Dedifferentiated amniotic fluid mesenchymal stem cell (primary cell): ENCODE results near the gene SEMA5A.

Source experiments
- DNase-seq: peaks from one replicate; pipeline ENCODE4 v3.0.0-alpha.2; 2016; ENCODE audit errors: extremely low spot score

SEMA5A gene

DNA sequence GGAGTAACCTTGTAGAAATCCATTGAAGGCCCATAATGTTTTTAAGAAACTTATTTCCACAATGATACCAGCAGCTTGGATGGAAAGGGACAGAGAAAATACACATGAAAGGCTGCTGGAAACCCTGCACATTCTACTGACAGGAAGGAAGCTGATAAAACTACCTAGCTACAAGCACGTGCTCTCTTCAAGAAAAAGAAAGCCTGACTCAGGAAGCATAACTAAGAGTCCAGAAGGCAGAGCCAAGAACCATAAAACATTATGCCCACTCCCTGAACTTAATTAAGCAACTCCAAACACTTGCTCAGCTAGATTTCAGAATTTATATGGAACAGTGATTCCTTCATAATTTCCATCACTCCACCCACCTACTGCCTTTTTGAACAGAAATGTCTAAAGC is 430.8 kb downstream of the SEMA5A start:
- DNase-seq, result no peak

DNA sequence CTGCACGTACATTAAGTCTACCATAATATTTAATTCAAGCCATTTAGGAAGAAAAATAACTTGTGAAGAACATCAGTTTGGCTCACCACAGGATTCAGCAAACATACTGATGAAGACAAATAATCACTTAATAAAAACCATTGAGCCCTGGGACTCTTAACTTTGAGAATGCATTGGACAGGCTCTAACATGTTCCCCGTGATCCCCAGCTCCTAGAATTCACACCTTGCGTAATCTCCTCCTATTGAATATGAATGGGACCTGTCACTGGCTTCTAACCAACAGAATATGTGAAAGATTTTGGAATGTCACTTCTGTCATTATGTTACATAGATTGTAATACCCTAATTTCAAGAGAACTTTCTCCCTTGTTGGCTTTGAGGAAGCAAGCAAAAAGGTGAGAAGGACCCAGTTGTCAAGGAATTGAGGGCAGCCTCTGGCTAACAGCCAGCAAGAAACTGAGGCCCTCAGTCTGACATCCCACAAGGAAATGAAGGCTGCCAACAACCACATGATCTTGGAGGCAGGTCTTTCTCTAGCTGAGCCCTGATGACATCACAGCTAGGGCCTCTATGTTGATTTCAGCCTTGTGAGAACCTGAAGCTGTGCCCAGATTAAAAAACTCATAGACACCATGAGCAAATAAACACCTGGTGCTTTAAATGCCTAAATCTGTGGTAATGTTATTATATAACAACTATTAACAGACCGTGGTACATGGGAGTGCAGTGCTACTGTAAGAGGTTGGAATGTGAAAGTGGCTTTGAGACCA is 433.2 kb downstream of the SEMA5A start:
- DNase-seq, result no peak

DNA sequence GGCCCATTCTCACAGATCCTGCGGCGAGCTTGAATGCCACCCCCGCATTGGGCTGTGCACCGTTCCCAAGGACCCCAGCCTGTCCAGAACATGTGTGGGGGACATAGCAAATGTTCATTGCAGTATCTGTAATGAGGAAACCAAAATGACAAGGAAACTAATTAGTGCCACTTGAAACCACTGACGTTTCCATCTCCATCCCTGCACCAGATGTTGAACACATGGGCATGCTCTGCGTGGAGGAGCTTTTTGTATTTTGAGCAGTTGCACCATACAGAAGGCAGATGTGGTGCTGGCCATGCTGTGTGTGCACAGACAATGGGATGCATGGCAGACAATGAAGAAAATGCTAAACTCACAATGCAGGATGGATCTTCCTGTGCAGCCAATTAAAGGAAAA is 437.7 kb downstream of the SEMA5A start:
- DNase-seq, result no peak

DNA sequence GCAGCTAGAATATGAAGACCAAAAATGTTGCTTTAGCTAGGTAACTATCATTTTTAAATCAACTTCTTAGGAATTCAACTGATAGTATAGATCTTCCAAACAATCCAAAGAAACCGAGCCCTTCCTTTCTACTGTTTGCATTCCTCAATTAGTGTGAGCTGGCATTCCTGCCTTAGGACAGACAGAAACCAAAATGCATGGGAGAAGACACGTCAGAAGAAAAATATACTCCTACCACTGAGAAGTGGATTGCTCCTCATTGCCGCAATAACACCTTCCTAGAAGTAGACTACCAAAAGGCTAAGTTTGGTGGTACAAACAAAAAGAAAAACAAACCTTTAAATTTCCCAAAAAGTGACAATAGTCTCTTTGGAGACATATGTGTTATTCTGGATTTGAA is 440.0 kb downstream of the SEMA5A start:
- DNase-seq, result peak; percentile 68

DNA sequence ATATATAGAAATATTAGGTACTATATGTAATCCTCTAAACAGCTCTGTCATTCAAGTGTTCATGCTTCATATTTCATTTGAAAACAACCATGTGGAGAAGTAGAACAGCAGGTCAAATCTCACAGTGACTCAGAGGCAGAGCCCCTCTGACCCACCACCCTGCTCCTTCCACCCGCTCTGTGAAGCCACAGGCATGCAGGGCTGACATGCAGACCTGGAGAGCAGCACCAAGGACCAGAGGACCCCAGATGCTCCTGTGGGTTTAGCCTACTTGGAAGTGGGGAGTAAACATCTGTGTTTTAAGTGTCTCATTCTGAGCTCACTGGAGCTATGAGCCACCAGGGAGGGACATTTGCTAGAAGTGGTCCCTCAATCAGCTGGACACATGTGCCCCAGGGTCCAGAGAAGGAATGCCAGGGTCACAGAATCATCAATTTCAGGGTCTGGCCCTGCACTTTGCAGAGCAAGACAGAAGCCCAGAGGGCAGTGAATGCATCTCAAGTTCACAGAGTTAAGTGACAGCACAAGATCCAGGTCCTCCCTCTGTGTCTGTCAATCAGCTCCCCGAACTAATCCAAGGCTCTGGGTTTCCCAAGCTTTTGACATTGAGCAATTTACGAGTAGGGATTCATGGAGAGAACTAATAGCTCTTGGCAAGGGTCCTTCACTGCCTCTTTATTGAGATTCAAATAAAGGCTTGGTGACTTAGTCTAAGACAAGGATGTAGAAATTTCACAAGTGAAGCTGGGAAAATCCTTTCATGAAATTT is 441.1 kb downstream of the SEMA5A start:
- DNase-seq, result no peak

DNA sequence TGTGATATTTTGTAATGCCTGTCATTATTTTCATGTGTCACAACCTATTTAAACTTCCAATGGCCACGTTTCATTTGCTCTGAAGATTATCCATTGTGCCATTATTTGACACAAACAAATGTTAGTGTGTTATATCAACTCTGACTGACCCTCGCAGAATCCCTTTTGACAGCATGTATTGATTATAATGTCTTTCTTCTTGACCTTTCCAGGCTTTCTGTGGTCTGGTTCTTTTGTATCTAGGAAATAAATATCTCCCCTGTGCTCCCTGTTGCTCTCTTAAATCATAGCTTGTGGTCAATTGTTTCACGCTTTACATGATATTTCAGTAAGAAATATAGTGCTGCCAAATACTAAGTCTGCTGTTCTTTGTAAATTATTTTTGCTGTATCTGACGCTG is 442.6 kb downstream of the SEMA5A start:
- DNase-seq, result no peak

DNA sequence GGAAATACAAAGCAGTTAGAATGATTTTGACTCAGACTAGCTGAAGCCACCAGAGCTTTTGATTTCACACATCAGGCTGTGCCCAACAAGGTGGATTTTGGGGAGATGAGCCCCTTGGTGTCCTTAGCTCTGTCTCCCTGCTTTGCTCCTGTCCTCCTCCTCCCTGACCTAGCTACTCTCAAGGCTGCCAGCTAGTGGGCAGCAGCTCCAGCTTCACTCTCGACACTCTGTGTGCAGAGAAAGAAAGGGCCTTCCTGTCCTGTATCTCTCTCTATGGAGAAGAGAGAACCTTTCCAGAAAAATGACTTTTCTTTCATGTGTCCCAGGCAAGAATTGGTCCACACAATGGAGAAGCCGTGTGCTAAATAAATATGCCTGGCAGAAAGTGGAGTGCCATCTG is 446.2 kb downstream of the SEMA5A start:
- DNase-seq, result no peak

DNA sequence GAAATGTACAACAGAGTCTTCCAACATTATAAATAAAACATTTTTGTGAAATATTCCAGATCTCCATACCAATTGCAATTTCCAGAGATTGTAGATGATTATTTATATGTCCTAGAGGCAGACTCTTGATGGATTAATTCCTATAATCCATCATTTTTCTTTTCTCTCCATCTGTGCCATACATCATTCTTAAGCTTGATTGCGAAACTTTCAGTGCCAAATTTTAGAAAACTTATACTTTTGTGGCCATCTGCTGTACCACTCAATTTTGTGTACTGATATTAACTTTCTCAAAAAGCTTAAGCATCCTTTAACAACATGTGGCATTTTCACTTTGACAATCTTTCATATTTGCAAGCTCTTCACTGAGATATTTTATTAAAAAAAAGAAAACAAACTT is 446.9 kb downstream of the SEMA5A start:
- no peak for DNase-seq

DNA sequence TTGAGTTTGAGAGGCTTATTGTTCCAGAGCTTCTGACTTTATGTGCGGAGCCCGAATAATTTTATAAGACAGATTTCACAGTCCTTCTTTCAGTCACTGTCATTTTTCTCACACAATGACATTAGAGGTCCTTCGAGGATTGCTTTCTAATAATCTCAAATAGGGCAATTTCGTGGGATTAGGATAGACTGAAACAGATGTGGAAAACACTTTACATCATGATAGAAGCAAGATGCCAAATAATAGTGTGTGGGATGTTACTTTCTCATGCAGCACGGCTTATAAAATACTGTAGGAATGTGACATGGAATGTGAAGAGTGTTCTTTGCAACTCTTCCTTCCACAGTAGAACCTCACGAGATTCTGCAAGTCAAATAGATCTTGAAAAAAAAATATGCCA is 451.3 kb downstream of the SEMA5A start:
- DNase-seq, result peak; percentile 33

DNA sequence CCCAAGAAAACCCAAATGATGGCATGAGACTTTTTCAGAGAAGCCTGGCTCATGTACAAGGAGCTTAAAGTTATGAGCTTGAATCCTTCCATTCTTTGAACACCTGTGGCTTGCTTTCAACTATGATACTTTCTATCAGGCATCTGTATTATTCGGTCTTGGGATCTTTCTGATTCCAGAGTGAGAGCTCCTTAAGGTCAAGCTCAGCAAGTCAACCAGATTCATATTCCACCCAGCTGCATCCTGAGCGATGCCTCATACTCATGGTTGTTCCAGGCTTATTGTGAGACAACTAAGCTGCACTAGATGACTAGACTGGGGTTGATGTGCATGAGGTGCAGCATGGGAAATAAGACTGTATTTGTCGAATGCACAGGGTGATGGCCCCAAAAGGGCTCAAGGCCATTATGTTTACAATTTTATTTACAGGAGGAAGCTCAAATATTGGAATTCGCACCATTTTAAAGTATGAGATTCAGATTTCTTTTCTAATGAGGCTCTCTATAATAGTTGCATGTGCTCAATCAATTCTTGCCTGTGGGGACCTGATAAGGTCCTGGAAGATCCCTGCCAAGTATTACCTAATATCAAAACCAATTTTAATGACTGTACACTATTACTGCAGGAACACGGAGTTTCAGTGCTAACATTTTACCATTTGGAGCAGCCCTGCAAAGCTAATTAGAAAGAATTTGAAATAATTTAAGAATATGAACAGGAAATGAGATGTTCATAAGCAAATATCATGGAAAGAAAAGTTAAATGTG is 453.8 kb downstream of the SEMA5A start:
- no peak for DNase-seq

DNA sequence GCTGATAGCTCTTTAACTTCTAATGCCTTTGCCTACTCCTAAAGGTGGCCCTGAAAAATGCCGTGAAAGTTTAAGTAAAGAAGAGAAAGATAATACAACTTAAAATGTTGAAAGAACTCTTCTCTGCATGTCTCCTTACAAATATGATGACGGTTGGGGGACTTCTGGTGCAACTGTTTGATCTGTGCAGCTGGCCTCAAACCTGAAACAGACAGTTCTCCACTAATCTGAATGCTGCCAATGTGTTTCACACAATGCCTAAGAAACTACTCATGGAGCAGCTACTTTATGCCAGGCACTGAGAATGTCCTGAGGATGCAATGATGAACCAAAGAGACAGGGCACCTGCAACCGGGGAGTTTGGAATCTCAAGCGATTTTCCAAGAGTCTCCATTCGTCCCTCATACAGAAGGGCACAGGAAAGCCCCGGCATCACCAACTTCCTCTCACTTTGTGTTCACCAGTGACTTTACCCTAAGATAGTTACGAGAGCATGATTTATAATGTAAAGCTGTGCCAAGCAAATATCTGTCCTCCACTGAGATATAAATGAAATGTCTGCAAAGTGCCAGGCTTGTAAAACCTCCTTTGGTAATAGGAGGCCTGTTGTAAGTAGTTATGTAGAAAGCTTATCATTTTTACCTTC is 455.4 kb downstream of the SEMA5A start:
- no peak for DNase-seq

DNA sequence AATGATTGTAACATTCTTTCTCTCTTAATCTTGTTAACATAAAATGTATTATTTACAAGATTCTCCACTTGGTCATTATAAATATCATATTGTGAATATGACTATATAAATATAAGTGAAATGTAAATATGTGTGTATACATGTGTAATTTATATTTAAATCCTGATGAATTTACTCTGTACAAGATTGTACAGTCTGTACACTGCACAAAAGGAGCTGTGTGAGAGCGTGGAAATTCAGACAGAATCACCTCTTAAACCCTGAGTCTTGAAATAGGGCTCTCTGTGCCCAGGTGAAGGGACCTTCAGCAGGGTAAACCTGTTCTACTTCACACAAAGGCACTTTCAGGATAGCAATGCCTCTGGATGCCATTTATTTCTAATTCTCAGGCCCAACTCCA is 456.0 kb downstream of the SEMA5A start:
- no peak for DNase-seq

DNA sequence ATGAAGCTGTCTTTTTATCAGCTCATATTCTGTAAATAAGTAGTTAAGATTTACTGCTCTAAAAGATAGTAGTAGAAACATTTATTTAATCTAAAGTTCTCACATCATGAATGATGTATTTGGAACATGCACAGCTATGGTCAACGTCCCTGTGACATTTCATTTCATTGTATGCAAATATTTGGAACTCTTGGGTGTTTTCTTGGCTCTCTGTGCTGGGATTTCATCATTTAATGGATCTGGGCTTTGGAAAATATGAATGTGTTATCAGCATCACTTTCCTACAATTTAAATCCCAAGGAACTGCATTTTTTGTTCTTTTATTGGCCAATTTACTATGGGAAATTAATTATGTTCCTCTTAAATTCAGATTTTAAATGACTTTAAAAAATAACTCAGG is 462.9 kb downstream of the SEMA5A start:
- DNase-seq, result no peak

DNA sequence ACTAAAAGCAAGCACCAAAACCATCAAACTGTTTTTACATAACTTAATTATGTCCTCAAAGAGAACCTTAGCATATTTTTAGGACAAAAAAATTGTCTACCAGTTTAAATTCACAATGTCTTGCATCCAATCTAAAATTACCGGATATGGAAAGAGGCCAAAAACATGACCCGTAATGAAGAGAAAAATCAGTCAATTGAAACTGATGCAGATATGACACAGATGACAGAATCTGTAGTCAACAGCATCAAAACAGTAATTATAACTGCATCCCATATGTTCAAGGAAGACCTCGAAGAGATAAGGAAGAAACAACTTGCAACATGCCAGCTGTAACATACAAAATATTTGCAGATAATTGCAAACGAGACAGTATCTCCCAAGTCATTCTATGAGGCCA is 473.2 kb downstream of the SEMA5A start:
- no peak for DNase-seq

DNA sequence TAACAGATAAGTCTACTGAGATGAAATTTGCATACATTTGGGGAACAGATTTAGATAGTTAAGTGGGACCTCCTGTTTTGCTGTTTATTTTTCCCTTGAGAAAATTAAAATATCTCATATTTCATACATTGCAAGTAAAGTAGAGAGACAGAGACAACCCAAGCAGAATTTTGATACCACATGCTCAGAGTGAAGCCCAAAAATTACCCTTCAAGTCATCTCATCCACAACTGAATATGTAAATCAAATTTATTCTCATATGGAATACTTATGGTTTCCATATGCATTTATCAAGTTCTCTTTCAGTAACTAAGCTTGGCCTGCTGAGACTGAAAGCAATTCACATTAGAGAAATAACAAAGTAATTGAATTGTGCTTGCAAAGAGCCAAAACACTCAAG is 474.4 kb downstream of the SEMA5A start:
- no peak for DNase-seq

DNA sequence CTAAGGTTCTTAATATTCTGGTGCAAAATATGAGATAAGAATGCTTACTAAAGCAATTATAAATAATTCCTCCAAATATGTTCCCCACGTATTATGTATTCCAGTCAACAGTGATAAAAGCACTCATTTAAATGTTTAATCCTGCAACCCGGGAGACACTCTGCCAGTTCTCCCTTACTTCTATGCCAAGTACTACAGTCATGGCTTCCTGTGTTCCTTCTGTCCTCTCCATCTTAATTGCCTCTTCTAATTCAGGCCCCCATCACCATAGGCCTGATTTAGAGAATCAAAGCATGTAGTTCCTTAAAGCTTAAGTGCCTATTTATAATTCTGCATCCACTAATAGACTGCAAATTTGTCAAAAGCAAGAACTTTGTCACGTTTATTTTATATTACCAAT is 474.8 kb downstream of the SEMA5A start:
- DNase-seq, result no peak

DNA sequence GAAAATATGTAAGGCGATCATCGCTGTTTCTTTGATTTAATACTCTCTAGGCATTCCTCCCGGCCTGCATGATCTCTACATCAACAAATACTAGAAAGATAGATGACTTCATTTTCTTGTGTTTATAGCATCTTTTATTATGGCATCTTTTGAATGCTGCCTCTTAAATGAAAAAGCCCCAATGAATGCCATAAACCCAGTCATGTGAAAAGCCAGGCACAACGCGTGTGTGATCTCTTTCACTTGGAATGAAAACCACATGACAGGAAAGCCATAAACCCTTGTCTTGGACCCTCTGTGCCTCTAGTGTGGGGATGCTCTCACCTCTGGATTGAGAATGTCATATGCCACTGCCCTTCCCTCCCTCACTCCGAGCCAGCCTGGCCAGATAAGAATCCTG is 476.2 kb downstream of the SEMA5A start:
- DNase-seq, result no peak

DNA sequence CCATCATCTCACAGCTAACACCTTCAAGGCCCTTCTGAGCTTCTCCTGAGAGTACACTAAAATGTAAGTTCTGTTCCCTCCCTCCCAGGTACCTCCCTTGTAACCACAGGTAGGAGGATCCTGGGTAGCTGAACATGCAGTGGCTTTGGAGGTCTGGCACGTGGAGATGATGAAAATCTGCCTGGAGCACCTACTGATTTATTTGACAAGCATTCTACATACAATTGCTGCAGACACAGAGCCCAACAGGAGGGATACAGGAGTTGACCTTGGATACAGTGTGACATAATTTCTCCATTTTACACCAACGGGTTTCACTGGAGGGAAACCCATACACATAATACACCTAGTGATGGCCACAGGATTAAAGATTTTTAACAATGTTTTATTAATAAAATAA is 478.7 kb downstream of the SEMA5A start:
- DNase-seq, result no peak

DNA sequence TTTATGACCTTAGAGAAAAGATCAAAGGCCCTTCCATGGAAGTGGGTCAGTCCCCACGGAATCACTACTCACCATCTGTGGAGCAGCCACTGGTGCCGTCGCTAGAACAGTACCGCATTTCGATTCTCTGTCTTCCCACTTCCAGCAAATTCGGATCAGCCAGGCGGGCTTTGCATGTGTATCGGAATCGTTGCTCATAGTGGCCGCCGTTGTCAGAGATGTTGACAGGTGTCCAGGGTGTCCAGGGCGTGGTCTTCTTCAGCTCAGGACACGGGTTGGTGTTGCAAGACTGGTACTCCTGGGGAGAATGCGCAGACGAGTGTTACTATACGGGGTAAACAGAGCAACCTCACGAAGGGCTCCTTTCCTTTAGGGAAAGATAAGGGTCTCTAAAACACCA is 479.5 kb downstream of the SEMA5A start:
- no peak for DNase-seq

DNA sequence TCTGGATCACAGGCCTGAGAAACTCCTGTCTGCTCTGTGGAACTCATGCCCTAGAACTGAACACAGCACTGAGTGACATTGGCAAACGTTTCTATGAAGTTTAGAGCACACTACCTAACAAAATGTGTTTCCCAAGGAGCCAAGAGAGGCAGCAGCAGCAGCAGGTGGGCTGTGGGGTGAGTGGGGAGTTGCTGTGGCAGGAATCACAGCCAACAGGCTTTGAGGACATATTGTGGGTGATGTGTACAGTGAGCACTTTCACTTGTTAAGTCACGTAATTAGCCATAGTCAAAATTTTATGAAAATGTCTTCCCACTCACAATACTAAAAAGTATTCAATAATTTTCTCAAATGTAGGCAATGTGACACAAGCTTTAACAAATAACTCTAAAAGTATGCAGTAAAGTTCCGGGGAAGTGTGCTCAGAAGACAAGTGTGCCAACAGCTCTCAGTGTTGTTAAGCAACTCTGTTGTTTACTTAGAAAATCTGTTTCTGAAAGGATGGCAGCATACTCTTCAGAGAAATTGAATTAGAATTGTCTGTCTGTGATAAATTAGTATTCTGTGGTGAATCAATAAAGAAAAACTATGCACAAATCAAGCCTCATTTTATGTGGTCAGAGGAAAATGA is 482.1 kb downstream of the SEMA5A start:
- no peak for DNase-seq

DNA sequence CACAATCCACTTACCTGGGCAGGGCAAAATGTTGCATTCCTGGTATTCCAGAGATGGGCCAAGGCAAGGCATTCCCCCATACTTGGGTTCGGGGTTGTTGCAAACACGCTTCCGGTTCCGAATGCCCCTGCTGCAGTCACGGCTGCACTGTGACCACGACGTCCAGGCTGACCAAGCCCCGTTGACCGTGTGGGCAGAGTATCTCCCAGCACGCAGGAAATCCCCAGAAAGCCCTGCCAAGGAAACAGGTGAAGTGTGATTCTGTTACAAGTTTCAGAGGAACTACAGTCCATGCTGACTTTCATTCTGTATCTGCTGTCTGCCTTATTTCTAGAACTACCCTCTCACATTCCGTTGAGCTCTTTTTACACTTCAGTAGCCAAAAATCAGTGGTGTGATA is 483.0 kb downstream of the SEMA5A start:
- DNase-seq, result no peak
